ENCODE results near the gene CYTH4. TPM values are rescaled to one million over a fixed set of nuclear protein-coding genes. Genes with fewer than 3 reads are reported as not detected.

CYTH4 gene
- total RNA-seq, 2 donors from 2014 or later, result not detected

- Mint-ChIP-seq H3K4me3 (no peak overlapping the region), H3K9me3 (no peaks in the 10 kb centered on the region), H3K27me3 (ENCODE audit: insufficient read depth) (peaks cover 79% of the 10 kb centered on the region), H3K36me3 (ENCODE audit: low read depth) (no peaks in the 10 kb centered on the region), H3K27ac (no peak overlapping the region), H3K4me1 (peaks cover 3% of the 10 kb centered on the region)
- no peak overlapping the region for H3K9ac ChIP-seq (ENCODE audit: extremely low read depth, low read length, poor library complexity, severe bottlenecking)
- H3K9me3 ChIP-seq (ENCODE audit: control insufficient read depth, low read length), result no peaks in the 10 kb centered on the region
- H3K4me1 ChIP-seq (ENCODE audit: control insufficient read depth, insufficient read depth, low read length), result no peaks in the 10 kb centered on the region
- peak; percentile 70 for TF ChIP-seq CTCF (conservative IDR thresholded peaks at IDR 0.05)
- 37 to 89% methylated on average over 3 to 9 of the region's 9 CpGs for WGBS, 2 experiments (ENCODE audit: insufficient coverage in 1 of 2, insufficient read length in 1 of 2)
- no peak overlapping the region for H3K4me3 ChIP-seq (ENCODE audit: low read length)
- no peak overlapping the region for H3K27ac ChIP-seq (ENCODE audit: low read depth, low read length)
- H3K36me3 ChIP-seq (ENCODE audit: control insufficient read depth, insufficient read depth, low read length), result no peaks in the 10 kb centered on the region
- DNase-seq, result peak; percentile 97
- H3K27me3 ChIP-seq (ENCODE audit: control insufficient read depth, insufficient read depth, low read length, poor library complexity, severe bottlenecking), result peaks cover 61% of the 10 kb centered on the region
These were observed 48.1 kb downstream of the CYTH4 start for GRCh38 chr22:37330200-37331033.

- Histone ChIP-seq H3K9me3 (ENCODE audit: control insufficient read depth, low read length) (no peaks in the 10 kb centered on the region), H3K9ac (ENCODE audit: extremely low read depth, low read length, poor library complexity, severe bottlenecking) (no peak overlapping the region), H3K27ac (ENCODE audit: low read depth, low read length) (no peak overlapping the region), H3K4me1 (ENCODE audit: control insufficient read depth, insufficient read depth, low read length) (no peaks in the 10 kb centered on the region), H3K36me3 (ENCODE audit: control insufficient read depth, insufficient read depth, low read length) (no peaks in the 10 kb centered on the region), H3K27me3 (ENCODE audit: control insufficient read depth, insufficient read depth, low read length, poor library complexity, severe bottlenecking) (peaks cover 62% of the 10 kb centered on the region), H3K4me3 (ENCODE audit: low read length) (no peak overlapping the region)
- DNase-seq, result no peak
- Mint-ChIP-seq H3K9me3 (no peaks in the 10 kb centered on the region), H3K27me3 (ENCODE audit: insufficient read depth) (peaks cover 79% of the 10 kb centered on the region), H3K4me3 (no peak overlapping the region), H3K4me1 (peaks cover 3% of the 10 kb centered on the region), H3K27ac (no peak overlapping the region), H3K36me3 (ENCODE audit: low read depth) (no peaks in the 10 kb centered on the region)
- no peak for TF ChIP-seq CTCF (conservative IDR thresholded peaks at IDR 0.05)
- 74 to 80% methylated on average over 1 to 7 of the region's 7 CpGs for WGBS, 2 experiments (ENCODE audit: insufficient coverage in 1 of 2, insufficient read length in 1 of 2)
These were observed 48.7 kb downstream of the CYTH4 start for GRCh38 chr22:37331034-37331428.

- H3K9me3 Mint-ChIP-seq, result no peaks in the 10 kb centered on the region
- peaks cover 58% of the 10 kb centered on the region for H3K27me3 ChIP-seq (ENCODE audit: control insufficient read depth, insufficient read depth, low read length, poor library complexity, severe bottlenecking)
- no peaks in the 10 kb centered on the region for H3K36me3 ChIP-seq (ENCODE audit: control insufficient read depth, insufficient read depth, low read length)
- no peak for DNase-seq
- no peaks in the 10 kb centered on the region for H3K36me3 Mint-ChIP-seq (ENCODE audit: low read depth)
- no peak overlapping the region for H3K9ac ChIP-seq (ENCODE audit: extremely low read depth, low read length, poor library complexity, severe bottlenecking)
- no peak overlapping the region for H3K27ac Mint-ChIP-seq
- H3K4me1 ChIP-seq (ENCODE audit: control insufficient read depth, insufficient read depth, low read length), result no peaks in the 10 kb centered on the region
- H3K4me3 ChIP-seq (ENCODE audit: low read length), result no peak overlapping the region
- H3K9me3 ChIP-seq (ENCODE audit: control insufficient read depth, low read length), result no peaks in the 10 kb centered on the region
- H3K27me3 Mint-ChIP-seq (ENCODE audit: insufficient read depth), result peaks cover 72% of the 10 kb centered on the region
- peaks cover 6% of the 10 kb centered on the region for H3K4me1 Mint-ChIP-seq
- WGBS, 2 experiments (ENCODE audit: insufficient coverage in 1 of 2, insufficient read length in 1 of 2), result 83 to 87% methylated on average over 3 to 9 of the region's 9 CpGs
- no peak overlapping the region for H3K27ac ChIP-seq (ENCODE audit: low read depth, low read length)
- no peak for TF ChIP-seq CTCF (conservative IDR thresholded peaks at IDR 0.05)
- H3K4me3 Mint-ChIP-seq, result no peak overlapping the region
These were observed 49.7 kb downstream of the CYTH4 start for GRCh38 chr22:37331856-37332536.
